SK-N-MC (cell line): ENCODE data around the gene PPP1R12C.

ENCODE experiments used
- DNase-seq: peaks from one replicate; pipeline ENCODE4 v3.0.0-alpha.2; 2011; ENCODE audit warnings: low read depth, low spot score
- H3K27ac ChIP-seq: fragments of 200-600 bp; sonication (generic); 2 replicates; pipeline ENCODE4 v1.5.1; 2016; ENCODE audit warnings: mixed run types
- H3K36me3 ChIP-seq: fragments of 200-600 bp; sonication (generic); 2 replicates; pipeline ENCODE4 v1.6.1; 2017; ENCODE audit warnings: antibody characterized with exemption, low read length, mixed read lengths; ENCODE audit not compliant: insufficient read depth
- H3K4me3 ChIP-seq: fragments of 200-600 bp; sonication (generic); 2 replicates; pipeline ENCODE4 v1.5.1; 2016
- H3K9ac ChIP-seq: fragments of 200-600 bp; sonication (generic); 2 replicates; pipeline ENCODE4 v1.8.0; 2017; ENCODE audit warnings: mixed run types, mixed read lengths; ENCODE audit not compliant: insufficient read length
- H3K9me3 ChIP-seq: fragments of 200-600 bp; sonication (generic); 2 replicates; pipeline ENCODE4 v1.6.1; 2017; ENCODE audit warnings: low read depth, mild to moderate bottlenecking, antibody characterized with exemption, low read length, moderate library complexity, mixed read lengths
- EZH2 ChIP-seq: fragments of 200-600 bp; sonication (generic); IDR thresholded peaks from one replicate; pipeline ENCODE4 v1.6.1; 2017; ENCODE audit warnings: antibody characterized with exemption
- FOXP2 ChIP-seq: optimal IDR thresholded peaks from 2 replicates; pipeline ENCODE3; 2011; ENCODE audit warnings: mild to moderate bottlenecking, moderate library complexity; ENCODE audit not compliant: insufficient read depth; ENCODE audit errors: extremely low read length, control extremely low read depth
- POLR2AphosphoS5 ChIP-seq: IDR thresholded peaks from 2 replicates; pipeline ENCODE4 v1.6.1; 2012; ENCODE audit warnings: mild to moderate bottlenecking, low read depth, low read length, borderline replicate concordance

Gene PPP1R12C

DNA sequence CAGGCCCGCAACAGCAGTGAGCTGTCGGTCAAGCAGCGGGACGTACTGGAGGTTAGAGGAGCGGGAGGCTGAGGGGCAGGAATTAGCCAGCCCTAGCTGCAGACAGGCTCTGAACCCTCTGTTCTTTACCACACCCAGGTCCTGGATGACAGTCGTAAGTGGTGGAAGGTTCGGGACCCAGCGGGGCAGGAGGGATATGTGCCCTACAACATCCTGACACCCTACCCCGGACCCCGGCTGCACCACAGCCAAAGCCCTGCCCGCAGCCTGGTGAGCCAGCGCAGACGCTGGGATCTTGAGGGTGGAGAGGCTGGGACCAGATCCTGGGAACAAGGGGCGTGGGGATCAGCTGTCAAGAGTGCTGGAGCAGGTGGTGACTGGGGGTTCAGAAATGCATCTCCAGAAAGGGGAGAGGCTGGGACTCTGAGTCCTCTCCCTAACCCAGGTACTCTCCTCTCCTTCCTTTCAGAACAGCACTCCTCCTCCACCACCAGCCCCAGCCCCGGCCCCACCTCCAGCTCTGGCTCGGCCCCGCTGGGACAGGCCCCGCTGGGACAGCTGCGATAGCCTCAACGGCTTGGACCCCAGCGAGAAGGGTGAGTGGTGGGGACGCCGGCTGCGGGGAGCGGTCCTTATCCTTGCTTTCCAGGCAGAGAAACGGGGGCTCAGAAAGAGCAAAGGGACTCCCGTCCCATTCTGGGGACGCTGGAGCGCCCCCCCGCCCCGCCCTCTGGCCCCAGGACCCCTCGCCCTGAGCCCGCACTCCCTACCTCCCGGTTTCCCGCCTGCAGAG is 31.3 kb downstream of the PPP1R12C start:
- Histone ChIP-seq H3K27ac (no peak overlapping the region), H3K4me3 (peak overlapping the region; percentile 66), H3K9ac (no peak overlapping the region), H3K9me3 (no peaks in the 10 kb centered on the region), H3K36me3 (peaks cover 4% of the 10 kb centered on the region; the same call in 1 of the 2 replicates)
- no peak for DNase-seq
- TF ChIP-seq EZH2 = no peak
- TF ChIP-seq POLR2AphosphoS5 = no peak
- no peak for TF ChIP-seq FOXP2

DNA sequence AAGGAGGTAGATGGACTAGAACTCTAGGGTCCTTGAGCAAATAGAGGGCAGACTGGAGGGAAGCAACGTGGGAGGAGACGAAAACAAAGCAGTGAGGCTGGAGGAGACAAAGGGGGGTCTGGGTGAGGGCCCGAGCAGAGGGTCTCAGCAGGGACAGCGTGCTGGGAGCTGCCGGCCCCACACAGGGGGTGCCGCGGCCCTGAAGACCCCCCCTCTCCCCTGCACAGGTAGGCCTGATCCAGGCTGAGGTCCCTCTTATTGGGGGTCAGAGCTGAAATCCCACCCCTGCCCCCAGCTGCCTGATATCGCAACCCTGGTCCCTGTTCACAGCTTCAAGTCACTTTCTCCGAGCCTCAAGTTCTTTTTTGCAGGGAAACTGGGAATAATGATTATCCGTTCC is 33.0 kb downstream of the PPP1R12C start:
- H3K9ac ChIP-seq = no peak overlapping the region
- H3K9me3 ChIP-seq = no peaks in the 10 kb centered on the region
- H3K4me3 ChIP-seq = no peak overlapping the region
- no peak overlapping the region for H3K27ac ChIP-seq
- TF ChIP-seq FOXP2 (no peak), POLR2AphosphoS5 (no peak), EZH2 (no peak)
- DNase-seq = no peak
- no peaks in the 10 kb centered on the region for H3K36me3 ChIP-seq

DNA sequence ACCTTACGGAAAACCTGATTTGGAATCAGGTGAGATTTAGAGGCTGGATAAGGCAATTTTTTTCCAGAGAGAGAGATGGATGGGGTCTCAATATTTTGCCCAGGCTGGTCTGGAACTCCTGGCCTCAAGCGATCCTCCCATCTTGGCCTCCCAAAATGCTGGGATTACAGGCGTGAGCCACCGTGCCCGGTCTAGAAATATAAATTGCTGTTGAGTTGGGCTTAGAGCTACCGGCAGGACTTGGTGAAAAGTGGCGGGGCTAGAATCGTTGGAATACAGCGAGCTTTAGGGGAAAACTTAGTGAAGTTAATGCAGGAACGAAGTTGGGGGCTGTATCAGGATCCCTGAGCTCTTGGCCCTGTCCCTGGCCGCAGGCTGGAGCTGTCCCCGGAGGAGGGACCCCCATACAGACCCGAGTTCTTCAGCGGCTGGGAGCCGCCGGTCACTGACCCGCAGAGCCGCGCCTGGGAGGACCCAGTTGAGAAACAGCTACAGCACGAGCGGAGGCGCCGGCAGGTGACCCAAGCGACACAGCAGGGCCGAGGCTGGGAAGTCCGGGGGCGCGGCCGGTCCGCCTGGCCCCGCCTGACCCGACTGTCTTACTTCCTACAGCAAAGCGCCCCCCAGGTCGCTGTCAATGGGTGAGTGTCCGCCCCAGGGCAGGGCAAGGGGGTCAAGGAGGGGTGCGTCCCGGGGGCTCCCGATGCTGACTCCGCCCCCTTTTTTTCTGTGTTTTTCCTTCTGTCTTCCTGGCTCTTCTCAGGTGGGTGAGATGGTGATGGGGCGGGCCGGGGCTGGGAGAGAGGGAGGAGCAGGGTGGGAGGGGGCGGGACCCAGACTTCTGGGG is 34.2 kb downstream of the PPP1R12C start:
- no peak for TF ChIP-seq POLR2AphosphoS5
- no peak for TF ChIP-seq EZH2
- TF ChIP-seq FOXP2 = no peak
- Histone ChIP-seq H3K36me3 (no peaks in the 10 kb centered on the region), H3K9me3 (no peaks in the 10 kb centered on the region), H3K4me3 (no peak overlapping the region), H3K9ac (no peak overlapping the region), H3K27ac (no peak overlapping the region)
- no peak for DNase-seq

DNA sequence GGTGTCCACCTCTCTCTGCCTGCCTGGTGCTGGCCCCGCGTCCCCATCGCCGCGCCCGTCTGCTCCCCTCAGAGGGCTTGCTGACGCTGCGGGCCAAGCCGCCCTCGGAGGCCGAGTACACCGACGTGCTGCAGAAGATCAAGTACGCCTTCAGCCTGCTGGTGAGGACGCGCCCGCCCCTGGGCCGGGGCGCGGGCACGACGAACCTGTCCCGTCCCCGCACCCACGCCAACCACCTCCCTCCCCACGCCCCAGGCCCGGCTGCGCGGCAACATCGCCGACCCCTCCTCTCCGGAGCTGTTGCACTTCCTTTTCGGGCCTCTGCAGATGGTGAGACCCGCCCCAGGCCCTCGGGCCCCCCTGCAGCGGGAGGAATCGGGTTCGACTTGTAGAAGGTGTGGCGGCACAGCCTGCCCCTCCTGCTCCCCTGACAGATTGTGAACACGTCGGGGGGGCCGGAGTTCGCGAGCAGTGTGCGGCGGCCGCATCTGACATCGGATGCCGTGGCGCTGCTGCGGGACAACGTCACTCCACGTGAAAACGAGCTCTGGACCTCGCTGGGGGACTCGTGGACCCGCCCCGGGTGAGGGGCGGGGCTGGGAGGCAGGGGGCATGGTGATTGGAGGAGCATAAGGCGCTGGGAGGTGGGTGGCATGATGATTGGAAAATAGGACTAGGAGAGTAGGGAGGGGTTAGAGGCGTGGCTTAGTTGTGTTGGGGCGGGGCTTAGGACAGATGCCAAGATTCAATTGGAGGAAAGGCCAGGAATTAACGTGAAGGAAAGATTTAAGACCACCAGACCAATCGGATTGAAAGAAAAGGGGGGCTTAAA is 35.2 kb downstream of the PPP1R12C start:
- DNase-seq = peak; percentile 47
- TF ChIP-seq FOXP2 (no peak), EZH2 (no peak), POLR2AphosphoS5 (no peak)
- Histone ChIP-seq H3K27ac (no peak overlapping the region), H3K4me3 (peak overlapping the region; percentile 92), H3K9ac (no peak overlapping the region), H3K9me3 (no peaks in the 10 kb centered on the region), H3K36me3 (no peaks in the 10 kb centered on the region)

DNA sequence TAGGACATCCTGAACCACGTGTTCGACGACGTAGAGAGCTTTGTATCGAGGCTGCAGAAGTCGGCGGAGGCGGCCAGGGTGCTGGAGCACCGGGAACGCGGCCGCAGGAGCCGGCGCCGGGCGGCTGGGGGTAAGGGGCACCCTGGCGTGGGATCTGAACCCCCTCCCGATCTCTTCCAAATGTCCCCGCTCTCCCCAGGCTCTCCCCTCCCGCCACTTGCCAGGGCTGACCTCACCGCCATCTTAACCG is 35.7 kb downstream of the PPP1R12C start:
- no peak overlapping the region for H3K27ac ChIP-seq
- H3K4me3 ChIP-seq = peak overlapping the region; percentile 92
- DNase-seq = no peak
- H3K9me3 ChIP-seq = no peaks in the 10 kb centered on the region
- no peak overlapping the region for H3K9ac ChIP-seq
- no peak for TF ChIP-seq FOXP2
- TF ChIP-seq EZH2 = no peak
- no peak for TF ChIP-seq POLR2AphosphoS5
- H3K36me3 ChIP-seq = no peaks in the 10 kb centered on the region

DNA sequence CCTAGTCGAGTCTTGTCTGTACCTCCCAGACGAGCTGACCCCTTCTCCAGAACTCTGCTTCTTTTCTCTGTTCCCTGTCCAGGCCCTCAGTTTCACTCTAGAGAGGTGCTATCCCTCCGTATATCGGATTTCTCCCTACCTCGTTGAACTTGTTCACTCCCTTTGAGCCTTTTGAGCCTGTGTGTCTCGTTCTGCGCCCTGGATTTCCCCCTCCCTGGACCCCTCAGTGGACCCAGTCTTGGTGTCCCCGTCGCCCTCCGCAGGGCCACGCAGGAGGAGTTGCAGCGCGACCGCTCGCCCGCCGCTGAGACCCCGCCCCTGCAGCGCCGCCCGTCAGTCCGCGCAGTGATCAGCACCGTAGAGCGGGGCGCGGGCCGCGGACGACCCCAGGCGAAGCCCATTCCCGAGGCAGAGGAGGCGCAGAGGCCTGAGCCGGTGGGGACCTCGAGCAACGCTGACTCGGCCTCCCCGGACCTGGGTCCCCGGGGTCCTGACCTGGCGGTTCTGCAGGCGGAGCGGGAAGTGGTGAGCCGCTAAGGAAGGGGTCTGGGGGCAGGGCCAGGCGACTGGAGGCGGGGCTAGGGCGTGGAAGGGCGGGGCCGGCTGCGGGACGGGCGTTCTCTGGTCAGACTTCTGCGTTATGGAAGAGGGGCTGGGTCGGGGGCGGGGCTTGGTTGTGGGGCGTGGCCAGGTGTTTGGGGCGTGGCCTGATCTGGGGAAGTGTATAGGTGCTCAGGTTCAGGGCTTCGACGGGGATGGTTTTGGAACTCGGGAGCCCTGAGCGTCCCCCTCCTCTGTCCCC is 36.3 kb downstream of the PPP1R12C start:
- DNase-seq = no peak
- peak overlapping the region; percentile 57 for H3K9ac ChIP-seq
- no peaks in the 10 kb centered on the region for H3K9me3 ChIP-seq
- TF ChIP-seq POLR2AphosphoS5 = no peak; the same call in 1 of the 2 replicates
- no peak for TF ChIP-seq EZH2
- TF ChIP-seq FOXP2 = no peak
- peak overlapping the region; percentile 67; the same call in 1 of the 2 replicates for H3K27ac ChIP-seq
- no peaks in the 10 kb centered on the region for H3K36me3 ChIP-seq
- peak overlapping the region; percentile 92 for H3K4me3 ChIP-seq

DNA sequence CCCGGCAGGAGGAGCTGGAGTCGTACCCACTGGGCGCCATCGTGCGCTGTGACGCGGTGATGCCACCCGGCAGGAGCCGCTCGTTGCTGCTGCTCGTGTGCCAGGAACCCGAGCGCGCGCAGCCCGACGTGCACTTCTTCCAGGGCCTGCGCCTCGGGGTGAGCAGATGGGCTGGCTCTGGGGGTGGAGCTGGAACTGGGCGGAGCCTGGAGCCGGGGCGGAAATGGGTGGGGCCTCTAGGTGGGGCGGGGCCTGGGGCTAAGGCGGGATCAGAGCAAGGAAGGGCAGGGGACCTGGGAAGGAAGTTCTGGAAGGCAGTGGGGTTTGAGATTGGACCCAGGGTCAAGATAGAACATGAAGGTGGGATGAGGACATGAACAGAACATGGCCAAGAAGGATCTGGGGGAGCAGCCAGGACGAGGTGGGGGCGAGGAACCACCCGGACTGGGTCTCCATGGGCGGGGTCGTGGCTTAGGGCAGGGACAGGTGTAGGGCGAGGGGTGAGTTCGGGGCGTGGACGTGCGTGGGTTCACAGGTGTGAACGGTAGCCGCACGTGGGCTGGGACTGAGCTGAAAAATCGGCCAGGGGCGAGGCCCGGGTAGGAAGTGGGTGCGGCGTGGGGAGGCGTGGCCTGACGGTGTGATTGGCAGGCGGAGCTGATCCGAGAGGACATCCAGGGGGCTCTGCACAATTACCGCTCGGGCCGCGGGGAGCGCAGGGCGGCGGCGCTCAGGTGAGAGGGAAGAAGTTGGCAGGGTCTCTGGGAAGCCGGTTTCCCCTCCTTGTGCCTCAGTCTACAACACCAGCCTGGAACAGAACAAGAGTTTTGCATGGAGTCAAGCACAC is 37.1 kb downstream of the PPP1R12C start:
- DNase-seq = peak; percentile 56
- TF ChIP-seq POLR2AphosphoS5 (peak; percentile 45), EZH2 (no peak)
- no peaks in the 10 kb centered on the region for H3K36me3 ChIP-seq
- H3K9me3 ChIP-seq = no peaks in the 10 kb centered on the region
- peak overlapping the region; percentile 73 for H3K9ac ChIP-seq
- H3K27ac ChIP-seq = peak overlapping the region; percentile 67
- H3K4me3 ChIP-seq = peak overlapping the region; percentile 92
